H9 (cell line): ENCODE measurements around the gene TMEM209. TPM values are rescaled to one million over a fixed set of nuclear protein-coding genes. Genes with fewer than 3 reads are reported as not detected.

ENCODE experiments used
- DNase-seq: peaks from one replicate; pipeline ENCODE4 v3.0.0-alpha.2; 2017
- H2AFZ ChIP-seq: one replicate; pipeline ENCODE4 v1.6.1; 2013; ENCODE audit warnings: mild to moderate bottlenecking, low read length, control low read depth, moderate library complexity
- H2AK5ac ChIP-seq: 2 replicates; pipeline ENCODE4 v1.6.1; 2013; ENCODE audit warnings: low read length, control low read depth, mixed read lengths; ENCODE audit not compliant: insufficient read length
- H2BK120ac ChIP-seq: one replicate; pipeline ENCODE4 v1.6.1; 2013; ENCODE audit warnings: low read depth, mild to moderate bottlenecking, low read length, control low read depth, inconsistent platforms; ENCODE audit not compliant: poor library complexity, severe bottlenecking
- H2BK12ac ChIP-seq: 2 replicates; pipeline ENCODE4 v1.6.1; 2013; ENCODE audit warnings: low read length, control low read depth, mixed read lengths, low read depth; ENCODE audit not compliant: insufficient read length
- H2BK15ac ChIP-seq: 2 replicates; pipeline ENCODE4 v1.6.1; 2013; ENCODE audit warnings: low read depth, low read length, control low read depth
- H2BK20ac ChIP-seq: one replicate; pipeline ENCODE4 v1.6.1; 2013; ENCODE audit warnings: low read depth, mild to moderate bottlenecking, low read length, control low read depth, inconsistent platforms; ENCODE audit not compliant: poor library complexity, severe bottlenecking
- H2BK5ac ChIP-seq: 2 replicates; pipeline ENCODE4 v1.6.1; 2013; ENCODE audit warnings: low read length, control low read depth, mixed read lengths; ENCODE audit not compliant: insufficient read length
- H3K14ac ChIP-seq: 2 replicates; pipeline ENCODE4 v1.6.1; 2013; ENCODE audit warnings: low read length, control low read depth; ENCODE audit not compliant: insufficient read depth
- H3K18ac ChIP-seq: 2 replicates; pipeline ENCODE4 v1.6.1; 2013; ENCODE audit warnings: low read depth, mild to moderate bottlenecking, mixed read lengths, low read length, control low read depth; ENCODE audit not compliant: insufficient read length
- H3K23ac ChIP-seq: 2 replicates; pipeline ENCODE4 v1.6.1; 2013; ENCODE audit warnings: low read length, control low read depth, mixed read lengths, low read depth; ENCODE audit not compliant: insufficient read length
- H3K23me2 ChIP-seq: 2 replicates; pipeline ENCODE4 v1.6.1; 2013; ENCODE audit warnings: low read depth, mild to moderate bottlenecking, mixed read lengths, low read length, control low read depth; ENCODE audit not compliant: insufficient read length, poor library complexity, severe bottlenecking
- H3K27ac ChIP-seq: 2 replicates; pipeline ENCODE4 v1.5.1; 2013; ENCODE audit warnings: low read length, control low read depth, mixed read lengths, low read depth; ENCODE audit not compliant: insufficient read length
- H3K27me3 ChIP-seq: 2 replicates; pipeline ENCODE4 v1.6.1; 2013; ENCODE audit warnings: low read length, control low read depth, inconsistent platforms; ENCODE audit not compliant: insufficient read depth
- H3K4ac ChIP-seq: 2 replicates; pipeline ENCODE4 v1.6.1; 2013; ENCODE audit warnings: low read depth, mild to moderate bottlenecking, control low read depth, inconsistent platforms, low read length, moderate library complexity
- H3K4me1 ChIP-seq: 2 replicates; pipeline ENCODE4 v1.6.1; 2013; ENCODE audit warnings: low read length, control low read depth, inconsistent platforms; ENCODE audit not compliant: insufficient read depth
- H3K4me2 ChIP-seq: 2 replicates; pipeline ENCODE4 v1.6.1; 2013; ENCODE audit warnings: low read length, control low read depth, mixed read lengths; ENCODE audit not compliant: insufficient read length, insufficient read depth
- H3K56ac ChIP-seq: 2 replicates; pipeline ENCODE4 v1.6.1; 2013; ENCODE audit warnings: low read depth, mild to moderate bottlenecking, mixed read lengths, low read length, control low read depth; ENCODE audit not compliant: insufficient read length
- H3K79me1 ChIP-seq: 2 replicates; pipeline ENCODE4 v1.6.1; 2013; ENCODE audit warnings: low read depth, mild to moderate bottlenecking, moderate library complexity, low read length, control low read depth, inconsistent platforms; ENCODE audit not compliant: insufficient read depth, poor library complexity, severe bottlenecking
- H3K79me2 ChIP-seq: 2 replicates; pipeline ENCODE4 v1.6.1; 2013; ENCODE audit warnings: low read length, control low read depth, inconsistent platforms; ENCODE audit not compliant: insufficient read depth
- H3K9ac ChIP-seq: 2 replicates; pipeline ENCODE4 v1.6.1; 2013; ENCODE audit warnings: low read length, control low read depth, mixed read lengths; ENCODE audit not compliant: insufficient read length; ENCODE audit errors: extremely low read depth
- H3K9me3 ChIP-seq: one replicate; pipeline ENCODE4 v1.6.1; 2013; ENCODE audit warnings: low read depth, low read length, inconsistent platforms; ENCODE audit not compliant: control insufficient read depth
- H3T11ph ChIP-seq: one replicate; pipeline ENCODE4 v1.6.1; 2013; ENCODE audit warnings: mild to moderate bottlenecking, low read length, control low read depth, inconsistent platforms
- H4K20me1 ChIP-seq: one replicate; pipeline ENCODE4 v1.6.1; 2013; ENCODE audit not compliant: control insufficient read depth, insufficient read length, insufficient read depth
- H4K5ac ChIP-seq: 2 replicates; pipeline ENCODE4 v1.6.1; 2013; ENCODE audit warnings: low read depth, mild to moderate bottlenecking, mixed read lengths, low read length, control low read depth; ENCODE audit not compliant: insufficient read length
- H4K8ac ChIP-seq: replicated peaks from 2 replicates; pipeline ENCODE4 v1.6.1; 2013; ENCODE audit warnings: low read length, control low read depth, mixed read lengths, low read depth; ENCODE audit not compliant: insufficient read length
- H4K91ac ChIP-seq: 2 replicates; pipeline ENCODE4 v1.6.1; 2013; ENCODE audit warnings: low read depth, mild to moderate bottlenecking, moderate library complexity, mixed read lengths, low read length, control low read depth; ENCODE audit not compliant: insufficient read length
- H3K27ac Mint-ChIP-seq, 3 experiments: 2 replicates in 2 of 3; 3 replicates in 1 of 3; pipeline ENCODE4 v1.8.0; 2020 to 2021; ENCODE audit warnings: mixed read lengths in 3 of 3, mild to moderate bottlenecking in 1 of 3, moderate library complexity in 1 of 3
- H3K27me3 Mint-ChIP-seq: 2 replicates; pipeline ENCODE4 v1.8.0; 2021; ENCODE audit warnings: low read depth, mild to moderate bottlenecking, moderate library complexity, mixed read lengths
- H3K36me3 Mint-ChIP-seq, 3 experiments: 2 replicates in 2 of 3; 3 replicates in 1 of 3; pipeline ENCODE4 v1.8.0; 2020 to 2021; ENCODE audit warnings: low read depth in 3 of 3, mixed read lengths in 3 of 3; ENCODE audit not compliant: insufficient read depth in 1 of 3
- H3K4me1 Mint-ChIP-seq, 2 experiments: 2 replicates each; pipeline ENCODE4 v1.8.0; 2020; ENCODE audit warnings: mixed read lengths in 2 of 2
- H3K4me3 Mint-ChIP-seq, 2 experiments: 2 replicates in 1 of 2; 3 replicates in 1 of 2; pipeline ENCODE4 v1.8.0; 2020 to 2021; ENCODE audit warnings: mild to moderate bottlenecking in 2 of 2, mixed read lengths in 2 of 2, moderate library complexity in 1 of 2
- H3K9me3 Mint-ChIP-seq, 2 experiments: 2 replicates in 1 of 2; 3 replicates in 1 of 2; pipeline ENCODE4 v1.8.0; 2020; ENCODE audit warnings: mild to moderate bottlenecking in 2 of 2, mixed read lengths in 2 of 2, moderate library complexity in 1 of 2
- CTCF ChIP-seq: fragments of 200-600 bp; sonication (generic); conservative IDR thresholded peaks from 3 replicates; pipeline ENCODE4 v1.8.0; 2021; ENCODE audit warnings: antibody characterized with exemption, mild to moderate bottlenecking
- WGBS: extraction: QIAGEN DNeasy Blood & Tissue Kit; methylation state at CpG from one replicate; pipeline ENCODE4 v1.1.7; 2013; ENCODE audit warnings: missing lambda C conversion rate, low lambda C conversion rate, mixed read lengths; ENCODE audit not compliant: insufficient read length; ENCODE audit errors: extremely low coverage; 5-methylcytosine and 5-hydroxymethylcytosine counted together
- total RNA-seq: library from RNA; stranded (reverse); gene quantifications from 2 replicates; pipeline ENCODE4 v1.2.1, GENCODE V29; 2021

Gene TMEM209
- total RNA-seq, 1 experiment from 2014 or later = 30.8 TPM

- Histone ChIP-seq H4K5ac (no peak overlapping the region), H2BK12ac (no peak overlapping the region), H3K9ac (no peak overlapping the region), H3T11ph (no peak overlapping the region), H3K27me3 (no peaks in the 10 kb centered on the region), H4K8ac (no peak overlapping the region), H3K27ac (no peak overlapping the region), H2BK15ac (no peak overlapping the region), H3K4me2 (no peak overlapping the region), H3K56ac (no peak overlapping the region), H2AK5ac (no peak overlapping the region), H3K18ac (no peak overlapping the region), H3K9me3 (no peaks in the 10 kb centered on the region), H3K79me1 (no peaks in the 10 kb centered on the region), H3K23ac (no peak overlapping the region), H3K79me2 (no peaks in the 10 kb centered on the region), H4K91ac (no peak overlapping the region), H3K14ac (no peak overlapping the region), H3K4me1 (no peaks in the 10 kb centered on the region), H4K20me1 (no peaks in the 10 kb centered on the region), H2AFZ (no peak overlapping the region), H2BK5ac (no peak overlapping the region), H2BK120ac (no peak overlapping the region), H3K23me2 (no peaks in the 10 kb centered on the region), H3K4ac (no peak overlapping the region), H2BK20ac (no peak overlapping the region)
- WGBS = no CpG with 5 or more reads among the region's 11 CpGs
- peak; percentile 51 for DNase-seq
- Mint-ChIP-seq H3K4me3 (no peak overlapping the region), H3K36me3 (peaks cover 0 to 3% (median 0%) of the 10 kb centered on the region in 3 experiments; a peak in 1 of 7 replicates), H3K9me3 (peaks cover 0 to 1% of the 10 kb centered on the region in 2 experiments; a peak in 2 of 5 replicates), H3K27me3 (peaks cover 1% of the 10 kb centered on the region; the same call in 1 of the 2 replicates), H3K27ac (peak overlapping the region in 2 of 3 experiments; percentile 30 to 57; a peak in 2 of 7 replicates), H3K4me1 (peaks cover 3 to 8% of the 10 kb centered on the region in 2 experiments; a peak in 3 of 4 replicates)
- TF ChIP-seq CTCF = no peak
Observed at GRCh38 chr7:130150587-130150986, 54.6 kb downstream of the TMEM209 start.
